GM20431 (cell line): ENCODE results near the gene NECAB2.

Source experiments
- in situ Hi-C: fragments of 300-500 bp; cut with MseI, MboI; formaldehyde crosslinking; loops from one replicate; pipeline ENCODE4 v1.15.0; 2020; ENCODE audit warnings: low sequenced_read_pairs; ENCODE audit not compliant: unreplicated experiment

Gene NECAB2

GRCh38 chr16:84001726-84002125 lies 33.7 kb downstream of the NECAB2 start:
- in situ Hi-C loops: no loop called here

GRCh38 chr16:84003038-84003437 lies 35.0 kb downstream of the NECAB2 start:
- in situ Hi-C loops: no loop called here

- in situ Hi-C loops: no loop called here
These were observed 36.4 kb downstream of the NECAB2 start for GRCh38 chr16:84004442-84004841.

- in situ Hi-C loops: no loop called here
These were observed 37.3 kb downstream of the NECAB2 start for GRCh38 chr16:84005391-84005790.

GRCh38 chr16:84007520-84007919 lies 39.5 kb downstream of the NECAB2 start:
- in situ Hi-C loops: no loop called here

- in situ Hi-C loops: no loop called here
These were observed 39.9 kb downstream of the NECAB2 start for GRCh38 chr16:84007965-84008364.

GRCh38 chr16:84009282-84009681 lies 41.2 kb downstream of the NECAB2 start:
- in situ Hi-C loops: no loop called here

GRCh38 chr16:84013787-84014569 lies 45.9 kb downstream of the NECAB2 start:
- in situ Hi-C loops: no loop called here

GRCh38 chr16:84014570-84015327 lies 46.7 kb downstream of the NECAB2 start:
- in situ Hi-C loops: no loop called here

- in situ Hi-C loops: no loop called here
These were observed 47.4 kb downstream of the NECAB2 start for GRCh38 chr16:84015399-84015798.

GRCh38 chr16:84016477-84016876 lies 48.4 kb downstream of the NECAB2 start:
- in situ Hi-C loops: no loop called here

- in situ Hi-C loops: no loop called here
These were observed 50.7 kb downstream of the NECAB2 start for GRCh38 chr16:84018710-84019109.

- in situ Hi-C loops: no loop called here
These were observed 52.3 kb downstream of the NECAB2 start for GRCh38 chr16:84020353-84020752.

GRCh38 chr16:84021488-84021887 lies 53.4 kb downstream of the NECAB2 start:
- in situ Hi-C loops: no loop called here

- in situ Hi-C loops: no loop called here
These were observed 54.6 kb downstream of the NECAB2 start for GRCh38 chr16:84022644-84023043.

GRCh38 chr16:84024854-84025253 lies 56.8 kb downstream of the NECAB2 start:
- in situ Hi-C loops: no loop called here

- in situ Hi-C loops: no loop called here
These were observed 58.6 kb downstream of the NECAB2 start for GRCh38 chr16:84026606-84027005.

GRCh38 chr16:84027625-84028024 lies 59.6 kb downstream of the NECAB2 start:
- in situ Hi-C loops: no loop called here

- in situ Hi-C loops: no loop called here
These were observed 61.4 kb downstream of the NECAB2 start for GRCh38 chr16:84029297-84030047.

- in situ Hi-C loops: no loop called here
These were observed 63.5 kb downstream of the NECAB2 start for GRCh38 chr16:84031556-84031955.
